Liver (tissue), 9 donors: ENCODE results near the gene NFIA. TPM values are rescaled to one million over a fixed set of nuclear protein-coding genes. Genes with fewer than 3 reads are reported as not detected.

Experiments
- DNase-seq: peaks from one replicate; pipeline ENCODE4 v3.0.0-alpha.2; 2017; ENCODE audit warnings: low spot score
- H3K27ac ChIP-seq, 2 donors: one replicate each; pipeline ENCODE4 v1.7.0; 2013; ENCODE audit warnings: inconsistent platforms in 2 of 2, low read length in 2 of 2, control low read depth in 1 of 2, low read depth in 1 of 2, mild to moderate bottlenecking in 1 of 2
- H3K27me3 ChIP-seq, 4 donors: one replicate each; pipeline versions ENCODE4 v1.6.1 to v1.7.0; 2013; ENCODE audit warnings: low read length in 3 of 4, inconsistent platforms in 1 of 4, mild to moderate bottlenecking in 1 of 4, moderate library complexity in 1 of 4; ENCODE audit not compliant: control insufficient read depth in 4 of 4, insufficient read depth in 4 of 4
- H3K36me3 ChIP-seq, 4 donors: one replicate each; pipeline versions ENCODE4 v1.6.1 to v1.7.0; 2013; ENCODE audit warnings: low read length in 3 of 4, mild to moderate bottlenecking in 3 of 4, low read depth in 1 of 4, moderate library complexity in 1 of 4; ENCODE audit not compliant: control insufficient read depth in 4 of 4, insufficient read depth in 3 of 4
- H3K4me1 ChIP-seq, 4 donors: one replicate each; pipeline versions ENCODE4 v1.6.1 to v1.7.0; 2013; ENCODE audit warnings: low read length in 3 of 4, mild to moderate bottlenecking in 3 of 4, moderate library complexity in 1 of 4; ENCODE audit not compliant: control insufficient read depth in 4 of 4, insufficient read depth in 4 of 4
- H3K4me3 ChIP-seq, 3 donors: one replicate each; pipeline versions ENCODE4 v1.6.1 to v1.7.0; 2013; ENCODE audit warnings: low read length in 3 of 3, control low read depth in 1 of 3, low read depth in 1 of 3, mild to moderate bottlenecking in 1 of 3
- H3K9ac ChIP-seq, 2 donors: one replicate each; pipeline ENCODE4 v1.7.0; 2013; ENCODE audit warnings: low read length in 2 of 2, mild to moderate bottlenecking in 2 of 2, moderate library complexity in 2 of 2, control low read depth in 1 of 2, low read depth in 1 of 2
- H3K9me3 ChIP-seq, 4 donors: one replicate each; pipeline versions ENCODE4 v1.6.1 to v1.7.0; 2013; ENCODE audit warnings: low read length in 3 of 4; ENCODE audit not compliant: control insufficient read depth in 4 of 4
- EGR1 ChIP-seq, 2 donors: IDR thresholded peaks; 2 replicates each; pipeline ENCODE4 v1.6.1; 2016 to 2018; ENCODE audit warnings: antibody characterized with exemption in 2 of 2, low read depth in 2 of 2
- FOXA1 ChIP-seq: IDR thresholded peaks from 2 replicates; pipeline ENCODE4 v1.6.1; 2016; ENCODE audit warnings: antibody characterized with exemption
- GABPA ChIP-seq, 2 donors: IDR thresholded peaks in 1 of 2; conservative IDR thresholded peaks in 1 of 2; 2 replicates each; pipeline ENCODE4 v1.6.1; 2016; ENCODE audit warnings: antibody characterized with exemption in 2 of 2, mild to moderate bottlenecking in 1 of 2, moderate library complexity in 1 of 2
- HNF4G ChIP-seq: IDR thresholded peaks from 2 replicates; pipeline ENCODE4 v1.6.1; 2016; ENCODE audit warnings: antibody characterized with exemption
- RAD21 ChIP-seq, 2 donors: IDR thresholded peaks; 2 replicates each; pipeline ENCODE4 v1.6.1; 2016; ENCODE audit warnings: antibody characterized with exemption in 2 of 2, mild to moderate bottlenecking in 2 of 2
- RXRA ChIP-seq, 2 donors: IDR thresholded peaks; 2 replicates each; pipeline ENCODE4 v1.6.1; 2017 to 2018; ENCODE audit warnings: antibody characterized with exemption in 2 of 2, mild to moderate bottlenecking in 1 of 2
- YY1 ChIP-seq: IDR thresholded peaks from 2 replicates; pipeline ENCODE4 v1.6.1; 2016; ENCODE audit warnings: antibody characterized with exemption, mild to moderate bottlenecking
- WGBS: extraction: QIAGEN DNeasy Blood & Tissue Kit; methylation state at CpG from one replicate; pipeline ENCODE4 v1.1.7; 2013; 5-methylcytosine and 5-hydroxymethylcytosine counted together
- polyA plus RNA-seq, 2 donors: library from polyadenylated mRNA; stranded (reverse) in 1 of 2; unstranded in 1 of 2; fragments of 200-250 nt in 1 of 2; fragments of >200 nt in 1 of 2; fragmentation: Nextera tagmentation in 1 of 2; extraction: Ambion mirVana in 1 of 2; gene quantifications; one replicate each; pipeline versions ENCODE4 v1.2.1 to v1.2.3, GENCODE V29; 2013 to 2015
- total RNA-seq, 2 donors: library from RNA; depleted of rRNA; stranded (reverse); fragments of >200 nt; gene quantifications; one replicate each; pipeline ENCODE4 v1.2.3, GENCODE V29; 2014
- TF ChIP-seq, protein P1 (sequence below): IDR thresholded peaks from 2 replicates; pipeline ENCODE4 v1.6.1; 2016; ENCODE audit warnings: antibody characterized with exemption
- TF ChIP-seq, protein P2 (sequence below): IDR thresholded peaks from 2 replicates; pipeline ENCODE4 v1.6.1; 2016; ENCODE audit warnings: antibody characterized with exemption
- donor health status: healthy.
- donor health status: healthy.
- donor health status: healthy.
- donor health status: healthy.
- donor health status: healthy.

The NFIA gene
- total and polyA plus RNA-seq, 4 donors = 6.8 to 53.7 (median 22.2) TPM

- no peaks in the 10 kb centered on the region for H3K36me3 ChIP-seq
- H3K27me3 ChIP-seq = no peaks in the 10 kb centered on the region
- WGBS = 9% methylated on average over 54 of the region's 54 CpGs
- peak overlapping the region; percentile 21 to 67 (median 63) for H3K4me3 ChIP-seq
- peak overlapping the region; percentile 4 to 52 for H3K27ac ChIP-seq
- peak; percentile 83 for DNase-seq
- TF ChIP-seq, protein P1, sequence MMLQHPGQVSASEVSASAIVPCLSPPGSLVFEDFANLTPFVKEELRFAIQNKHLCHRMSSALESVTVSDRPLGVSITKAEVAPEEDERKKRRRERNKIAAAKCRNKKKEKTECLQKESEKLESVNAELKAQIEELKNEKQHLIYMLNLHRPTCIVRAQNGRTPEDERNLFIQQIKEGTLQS = no peak
- TF ChIP-seq RXRA (IDR thresholded peaks at IDR 0.05) (peak; percentile 58 to 70), HNF4G (no peak), YY1 (no peak), RAD21 (IDR thresholded peaks at IDR 0.05) (peak in 1 of 2 donors; percentile 15), GABPA (IDR thresholded peaks at IDR 0.05 in 1 of 2, conservative IDR thresholded peaks at IDR 0.05 in 1 of 2) (no peak)
- TF ChIP-seq, protein P2, sequence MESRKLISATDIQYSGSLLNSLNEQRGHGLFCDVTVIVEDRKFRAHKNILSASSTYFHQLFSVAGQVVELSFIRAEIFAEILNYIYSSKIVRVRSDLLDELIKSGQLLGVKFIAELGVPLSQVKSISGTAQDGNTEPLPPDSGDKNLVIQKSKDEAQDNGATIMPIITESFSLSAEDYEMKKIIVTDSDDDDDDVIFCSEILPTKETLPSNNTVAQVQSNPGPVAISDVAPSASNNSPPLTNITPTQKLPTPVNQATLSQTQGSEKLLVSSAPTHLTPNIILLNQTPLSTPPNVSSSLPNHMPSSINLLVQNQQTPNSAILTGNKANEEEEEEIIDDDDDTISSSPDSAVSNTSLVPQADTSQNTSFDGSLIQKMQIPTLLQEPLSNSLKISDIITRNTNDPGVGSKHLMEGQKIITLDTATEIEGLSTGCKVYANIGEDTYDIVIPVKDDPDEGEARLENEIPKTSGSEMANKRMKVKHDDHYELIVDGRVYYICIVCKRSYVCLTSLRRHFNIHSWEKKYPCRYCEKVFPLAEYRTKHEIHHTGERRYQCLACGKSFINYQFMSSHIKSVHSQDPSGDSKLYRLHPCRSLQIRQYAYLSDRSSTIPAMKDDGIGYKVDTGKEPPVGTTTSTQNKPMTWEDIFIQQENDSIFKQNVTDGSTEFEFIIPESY = no peak
- H3K9ac ChIP-seq = peak overlapping the region in 1 of 2 donors; percentile 53
- H3K9me3 ChIP-seq = no peaks in the 10 kb centered on the region
- peaks cover 6 to 31% (median 25%) of the 10 kb centered on the region in 4 donors for H3K4me1 ChIP-seq
These were observed 28.4 kb upstream of the NFIA start for GRCh38 chr1:61053712-61054600.

- Histone ChIP-seq H3K4me1 (peaks cover 6 to 29% (median 24%) of the 10 kb centered on the region in 4 donors), H3K27ac (peak overlapping the region; percentile 43 to 50), H3K9me3 (no peaks in the 10 kb centered on the region), H3K36me3 (no peaks in the 10 kb centered on the region), H3K4me3 (no peak overlapping the region), H3K9ac (no peak overlapping the region), H3K27me3 (no peaks in the 10 kb centered on the region)
- WGBS = 75% methylated on average over 13 of the region's 13 CpGs
- TF ChIP-seq RAD21 (IDR thresholded peaks at IDR 0.05) (no peak), RXRA (IDR thresholded peaks at IDR 0.05) (no peak), FOXA1 (no peak), EGR1 (IDR thresholded peaks at IDR 0.05; ENCODE audit: low read depth in 2 of 2) (no peak)
- DNase-seq = no peak
These were observed 27.8 kb upstream of the NFIA start for GRCh38 chr1:61054601-61054993.

DNA sequence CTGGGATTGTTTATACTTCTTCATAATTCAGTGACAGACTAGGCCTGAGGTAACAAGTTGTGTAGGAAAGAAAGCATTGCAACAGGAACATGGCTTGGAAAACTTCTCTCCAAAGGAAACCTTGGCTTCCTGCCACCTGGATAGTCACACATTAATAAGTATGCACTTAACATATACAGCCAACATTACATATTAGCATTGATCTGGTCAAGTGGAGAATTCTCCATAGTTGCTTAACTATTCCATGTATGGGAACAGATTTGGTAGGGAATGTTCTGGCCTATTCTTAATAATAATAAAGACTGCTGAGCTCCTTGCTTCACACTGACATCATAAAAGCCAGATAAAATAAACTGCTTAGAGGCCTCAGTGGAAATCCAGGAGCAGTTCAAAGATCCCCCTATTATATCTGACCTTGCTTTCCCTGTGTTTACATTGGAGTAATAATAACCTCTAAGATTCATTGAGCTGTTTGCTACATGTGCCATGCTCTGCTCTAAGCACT is 27.2 kb upstream of the NFIA start:
- Histone ChIP-seq H3K4me1 (peaks cover 6 to 27% (median 22%) of the 10 kb centered on the region in 4 donors), H3K4me3 (no peak overlapping the region), H3K36me3 (no peaks in the 10 kb centered on the region), H3K27ac (peak overlapping the region; percentile 43 to 50), H3K27me3 (no peaks in the 10 kb centered on the region), H3K9ac (no peak overlapping the region), H3K9me3 (no peaks in the 10 kb centered on the region)
- DNase-seq = no peak
- peak in 1 of 2 donors; percentile 5 for TF ChIP-seq RXRA (IDR thresholded peaks at IDR 0.05)
- no peak for TF ChIP-seq YY1
- peak in 1 of 2 donors; percentile 18 for TF ChIP-seq RAD21 (IDR thresholded peaks at IDR 0.05)
